Measurements from ENCODE around the gene ANKRD12. TPM values are rescaled to one million over a fixed set of nuclear protein-coding genes. Genes with fewer than 3 reads are reported as not detected.

ANKRD12 gene
- total and polyA plus RNA-seq, 4 donors: 2.7 to 59.7 (median 17.3) TPM

DNA sequence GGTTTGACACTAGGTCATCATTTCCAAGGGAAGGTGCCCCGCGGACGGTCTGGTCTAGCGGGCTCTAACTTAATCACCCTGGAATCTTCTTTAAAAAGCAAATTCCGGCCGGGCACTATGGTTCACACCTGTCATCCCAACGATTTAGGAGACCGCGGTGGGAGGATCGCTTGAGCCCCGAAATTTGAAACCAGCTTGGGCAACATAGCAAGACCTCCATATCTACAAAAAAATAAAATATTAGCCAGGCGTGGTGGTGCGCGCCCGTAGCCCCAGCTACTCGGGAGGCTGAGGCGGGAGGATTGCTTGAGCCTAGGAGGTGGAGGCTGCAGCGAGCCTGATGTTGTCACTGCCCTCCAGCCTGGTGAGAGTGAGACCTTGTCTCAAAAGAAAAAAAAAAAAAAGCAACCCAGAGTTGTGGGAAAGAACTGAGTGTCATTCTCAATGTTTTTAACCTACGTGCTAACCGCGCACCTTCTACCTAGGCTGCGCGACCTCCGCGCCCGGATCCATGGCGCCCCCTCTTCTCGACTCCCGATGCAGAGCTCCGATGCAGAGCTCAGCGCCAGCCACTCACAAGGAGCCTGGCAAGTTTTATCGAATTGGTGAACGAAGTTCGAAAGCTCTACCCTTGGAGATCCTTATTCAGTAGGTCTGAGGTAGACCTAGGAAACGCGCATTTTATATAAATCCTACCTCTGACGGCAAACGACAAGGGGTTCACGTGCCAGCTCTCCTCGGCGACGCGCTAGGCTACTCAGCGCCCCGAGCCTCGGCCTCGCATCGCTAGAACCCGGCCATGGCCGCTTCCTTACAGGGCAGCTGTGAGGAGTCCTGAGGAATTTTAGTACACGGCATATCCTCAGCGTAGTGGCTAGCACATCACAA, 197.1 kb downstream of the ANKRD12 start:
- Histone ChIP-seq H3K27me3 (ENCODE audit: control insufficient read depth in 4 of 4, insufficient read depth in 4 of 4, low read length in 3 of 4) (no peaks in the 10 kb centered on the region), H3K4me1 (ENCODE audit: control insufficient read depth in 4 of 4, insufficient read depth in 4 of 4, low read length in 3 of 4) (peaks cover 0 to 14% (median 11%) of the 10 kb centered on the region in 4 donors), H3K4me3 (ENCODE audit: low read depth in 1 of 3, low read length in 3 of 3) (peak overlapping the region; percentile 36 to 96 (median 38)), H3K36me3 (ENCODE audit: control insufficient read depth in 4 of 4, insufficient read depth in 3 of 4, low read depth in 1 of 4, low read length in 3 of 4) (no peaks in the 10 kb centered on the region), H3K9ac (ENCODE audit: low read depth in 1 of 2, low read length in 2 of 2) (peak overlapping the region in 1 of 2 donors; percentile 39), H3K9me3 (ENCODE audit: control insufficient read depth in 4 of 4, low read length in 3 of 4) (peaks cover 0 to 3% (median 0%) of the 10 kb centered on the region in 4 donors), H3K27ac (ENCODE audit: low read depth in 1 of 2, low read length in 2 of 2) (no peak overlapping the region)
- DNase-seq (ENCODE audit: low spot score): peak; percentile 44
- 36% methylated on average over 52 of the region's 52 CpGs for WGBS
- TF ChIP-seq NR2F2 (IDR thresholded peaks at IDR 0.05) (no peak), JUND (IDR thresholded peaks at IDR 0.05) (no peak), TAF1 (conservative IDR thresholded peaks at IDR 0.05) (no peak), YY1 (IDR thresholded peaks at IDR 0.05) (peak; percentile 27), SP1 (IDR thresholded peaks at IDR 0.05) (peak; percentile 2)
- TF ChIP-seq, protein P1, sequence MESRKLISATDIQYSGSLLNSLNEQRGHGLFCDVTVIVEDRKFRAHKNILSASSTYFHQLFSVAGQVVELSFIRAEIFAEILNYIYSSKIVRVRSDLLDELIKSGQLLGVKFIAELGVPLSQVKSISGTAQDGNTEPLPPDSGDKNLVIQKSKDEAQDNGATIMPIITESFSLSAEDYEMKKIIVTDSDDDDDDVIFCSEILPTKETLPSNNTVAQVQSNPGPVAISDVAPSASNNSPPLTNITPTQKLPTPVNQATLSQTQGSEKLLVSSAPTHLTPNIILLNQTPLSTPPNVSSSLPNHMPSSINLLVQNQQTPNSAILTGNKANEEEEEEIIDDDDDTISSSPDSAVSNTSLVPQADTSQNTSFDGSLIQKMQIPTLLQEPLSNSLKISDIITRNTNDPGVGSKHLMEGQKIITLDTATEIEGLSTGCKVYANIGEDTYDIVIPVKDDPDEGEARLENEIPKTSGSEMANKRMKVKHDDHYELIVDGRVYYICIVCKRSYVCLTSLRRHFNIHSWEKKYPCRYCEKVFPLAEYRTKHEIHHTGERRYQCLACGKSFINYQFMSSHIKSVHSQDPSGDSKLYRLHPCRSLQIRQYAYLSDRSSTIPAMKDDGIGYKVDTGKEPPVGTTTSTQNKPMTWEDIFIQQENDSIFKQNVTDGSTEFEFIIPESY (IDR thresholded peaks at IDR 0.05): no peak
- TF ChIP-seq, protein P2, sequence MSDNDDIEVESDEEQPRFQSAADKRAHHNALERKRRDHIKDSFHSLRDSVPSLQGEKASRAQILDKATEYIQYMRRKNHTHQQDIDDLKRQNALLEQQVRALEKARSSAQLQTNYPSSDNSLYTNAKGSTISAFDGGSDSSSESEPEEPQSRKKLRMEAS (IDR thresholded peaks at IDR 0.05): no peak

DNA sequence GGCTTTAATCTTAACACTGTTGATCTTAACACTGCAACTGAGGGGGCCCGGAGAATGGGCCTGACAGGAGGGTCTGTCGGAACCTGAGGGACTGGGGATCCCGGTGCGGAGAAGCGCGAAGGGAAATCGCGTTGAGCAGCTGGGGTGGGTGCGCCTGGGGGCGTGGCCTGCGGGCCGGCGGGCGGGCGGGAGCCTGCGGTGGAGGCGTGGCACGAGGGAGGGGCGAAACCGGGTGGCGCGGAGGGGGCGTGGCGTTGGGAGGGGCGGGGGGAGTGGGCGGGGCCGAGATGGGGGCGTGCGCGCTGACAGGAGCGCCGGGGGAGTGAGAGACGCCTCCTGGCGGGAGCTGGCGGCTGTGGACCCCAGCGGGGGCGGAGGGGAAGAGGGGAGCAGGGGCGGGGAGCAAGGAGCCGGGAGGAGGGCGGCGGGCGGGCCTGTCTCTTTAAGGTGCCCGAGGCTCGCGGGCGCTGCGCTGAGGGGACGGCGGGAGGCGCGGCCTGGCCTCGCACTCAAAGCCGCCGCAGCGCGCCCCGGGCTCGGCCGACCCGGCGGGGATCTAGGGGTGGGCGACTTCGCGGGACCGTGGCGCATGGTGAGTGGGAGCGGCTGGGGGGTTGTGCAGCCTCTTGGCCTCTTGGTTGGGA, 197.9 kb downstream of the ANKRD12 start, which contains the start of gene TWSG1:
TWSG1 (plus strand) TSS at position 445 of the 644 bp plus-strand sequence. CDS start 2,457 bp downstream, outside the sequence.
- WGBS: under 1% methylated on average over 67 of the region's 67 CpGs
- peaks cover 0 to 14% (median 11%) of the 10 kb centered on the region in 4 donors for H3K4me1 ChIP-seq (ENCODE audit: control insufficient read depth in 4 of 4, insufficient read depth in 4 of 4, low read length in 3 of 4)
- no peaks in the 10 kb centered on the region for H3K27me3 ChIP-seq (ENCODE audit: control insufficient read depth in 4 of 4, insufficient read depth in 4 of 4, low read length in 3 of 4)
- peak within 1 kb of the TSS; percentile 73 to 96 (median 77) for H3K4me3 ChIP-seq (ENCODE audit: low read depth in 1 of 3, low read length in 3 of 3)
- H3K9ac ChIP-seq (ENCODE audit: low read depth in 1 of 2, low read length in 2 of 2): peak within 1 kb of the TSS; percentile 43 to 59
- H3K36me3 ChIP-seq (ENCODE audit: control insufficient read depth in 4 of 4, insufficient read depth in 3 of 4, low read depth in 1 of 4, low read length in 3 of 4): no peaks in the 10 kb centered on the region
- TF ChIP-seq NR2F2 (IDR thresholded peaks at IDR 0.05) (no peak), YY1 (IDR thresholded peaks at IDR 0.05) (no peak), RXRA (IDR thresholded peaks at IDR 0.05) (no peak), JUND (IDR thresholded peaks at IDR 0.05) (no peak), HNF4A (conservative IDR thresholded peaks at IDR 0.05) (no peak), TAF1 (conservative IDR thresholded peaks at IDR 0.05) (no peak), RAD21 (IDR thresholded peaks at IDR 0.05) (peak in 1 of 2 donors; percentile 9), FOXA1 (IDR thresholded peaks at IDR 0.05) (no peak), GABPA (IDR thresholded peaks at IDR 0.05 in 1 of 2, conservative IDR thresholded peaks at IDR 0.05 in 1 of 2) (no peak), HNF4G (IDR thresholded peaks at IDR 0.05) (no peak), EGR1 (IDR thresholded peaks at IDR 0.05; ENCODE audit: low read depth in 2 of 2) (peak; percentile 34 to 62), SP1 (IDR thresholded peaks at IDR 0.05) (peak; percentile 3), FOXA2 (IDR thresholded peaks at IDR 0.05) (no peak)
- TF ChIP-seq, protein P3, sequence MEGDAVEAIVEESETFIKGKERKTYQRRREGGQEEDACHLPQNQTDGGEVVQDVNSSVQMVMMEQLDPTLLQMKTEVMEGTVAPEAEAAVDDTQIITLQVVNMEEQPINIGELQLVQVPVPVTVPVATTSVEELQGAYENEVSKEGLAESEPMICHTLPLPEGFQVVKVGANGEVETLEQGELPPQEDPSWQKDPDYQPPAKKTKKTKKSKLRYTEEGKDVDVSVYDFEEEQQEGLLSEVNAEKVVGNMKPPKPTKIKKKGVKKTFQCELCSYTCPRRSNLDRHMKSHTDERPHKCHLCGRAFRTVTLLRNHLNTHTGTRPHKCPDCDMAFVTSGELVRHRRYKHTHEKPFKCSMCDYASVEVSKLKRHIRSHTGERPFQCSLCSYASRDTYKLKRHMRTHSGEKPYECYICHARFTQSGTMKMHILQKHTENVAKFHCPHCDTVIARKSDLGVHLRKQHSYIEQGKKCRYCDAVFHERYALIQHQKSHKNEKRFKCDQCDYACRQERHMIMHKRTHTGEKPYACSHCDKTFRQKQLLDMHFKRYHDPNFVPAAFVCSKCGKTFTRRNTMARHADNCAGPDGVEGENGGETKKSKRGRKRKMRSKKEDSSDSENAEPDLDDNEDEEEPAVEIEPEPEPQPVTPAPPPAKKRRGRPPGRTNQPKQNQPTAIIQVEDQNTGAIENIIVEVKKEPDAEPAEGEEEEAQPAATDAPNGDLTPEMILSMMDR (IDR thresholded peaks at IDR 0.05; ENCODE audit: low read depth, low read length, missing input control): peak; percentile 26
- TF ChIP-seq, protein P4, sequence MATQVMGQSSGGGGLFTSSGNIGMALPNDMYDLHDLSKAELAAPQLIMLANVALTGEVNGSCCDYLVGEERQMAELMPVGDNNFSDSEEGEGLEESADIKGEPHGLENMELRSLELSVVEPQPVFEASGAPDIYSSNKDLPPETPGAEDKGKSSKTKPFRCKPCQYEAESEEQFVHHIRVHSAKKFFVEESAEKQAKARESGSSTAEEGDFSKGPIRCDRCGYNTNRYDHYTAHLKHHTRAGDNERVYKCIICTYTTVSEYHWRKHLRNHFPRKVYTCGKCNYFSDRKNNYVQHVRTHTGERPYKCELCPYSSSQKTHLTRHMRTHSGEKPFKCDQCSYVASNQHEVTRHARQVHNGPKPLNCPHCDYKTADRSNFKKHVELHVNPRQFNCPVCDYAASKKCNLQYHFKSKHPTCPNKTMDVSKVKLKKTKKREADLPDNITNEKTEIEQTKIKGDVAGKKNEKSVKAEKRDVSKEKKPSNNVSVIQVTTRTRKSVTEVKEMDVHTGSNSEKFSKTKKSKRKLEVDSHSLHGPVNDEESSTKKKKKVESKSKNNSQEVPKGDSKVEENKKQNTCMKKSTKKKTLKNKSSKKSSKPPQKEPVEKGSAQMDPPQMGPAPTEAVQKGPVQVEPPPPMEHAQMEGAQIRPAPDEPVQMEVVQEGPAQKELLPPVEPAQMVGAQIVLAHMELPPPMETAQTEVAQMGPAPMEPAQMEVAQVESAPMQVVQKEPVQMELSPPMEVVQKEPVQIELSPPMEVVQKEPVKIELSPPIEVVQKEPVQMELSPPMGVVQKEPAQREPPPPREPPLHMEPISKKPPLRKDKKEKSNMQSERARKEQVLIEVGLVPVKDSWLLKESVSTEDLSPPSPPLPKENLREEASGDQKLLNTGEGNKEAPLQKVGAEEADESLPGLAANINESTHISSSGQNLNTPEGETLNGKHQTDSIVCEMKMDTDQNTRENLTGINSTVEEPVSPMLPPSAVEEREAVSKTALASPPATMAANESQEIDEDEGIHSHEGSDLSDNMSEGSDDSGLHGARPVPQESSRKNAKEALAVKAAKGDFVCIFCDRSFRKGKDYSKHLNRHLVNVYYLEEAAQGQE (IDR thresholded peaks at IDR 0.05): no peak
- TF ChIP-seq, protein P5, sequence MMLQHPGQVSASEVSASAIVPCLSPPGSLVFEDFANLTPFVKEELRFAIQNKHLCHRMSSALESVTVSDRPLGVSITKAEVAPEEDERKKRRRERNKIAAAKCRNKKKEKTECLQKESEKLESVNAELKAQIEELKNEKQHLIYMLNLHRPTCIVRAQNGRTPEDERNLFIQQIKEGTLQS (IDR thresholded peaks at IDR 0.05): no peak
- TF ChIP-seq, protein P1 (IDR thresholded peaks at IDR 0.05): no peak
- TF ChIP-seq, protein P2 (IDR thresholded peaks at IDR 0.05): no peak
- H3K9me3 ChIP-seq (ENCODE audit: control insufficient read depth in 4 of 4, low read length in 3 of 4): no peaks in the 10 kb centered on the region
- peak; percentile 97 for DNase-seq (ENCODE audit: low spot score)
- H3K27ac ChIP-seq (ENCODE audit: low read depth in 1 of 2, low read length in 2 of 2): peak within 1 kb of the TSS; percentile 46 to 57

Measured in liver (tissue), 9 donors.